Loucy (cell line): Measurements from ENCODE around the gene B4GALNT3.

ENCODE experiments used
- H2AFZ ChIP-seq: fragments of 200-600 bp; sonication (generic); 2 replicates; pipeline ENCODE4 v1.6.0; 2016; ENCODE audit warnings: antibody characterized with exemption, mild to moderate bottlenecking, low read length, moderate library complexity
- H3F3A ChIP-seq: fragments of 200-600 bp; 2 replicates; pipeline ENCODE4 v1.6.0; 2016; ENCODE audit warnings: antibody characterized with exemption, low read depth, mild to moderate bottlenecking
- H3K27me3 ChIP-seq: fragments of 200-600 bp; sonication (generic); 2 replicates; pipeline ENCODE4 v1.6.1; 2014; ENCODE audit warnings: low read length, mild to moderate bottlenecking; ENCODE audit not compliant: insufficient read depth, poor library complexity, severe bottlenecking
- H3K36me3 ChIP-seq: fragments of 200-600 bp; sonication (generic); 2 replicates; pipeline ENCODE4 v1.6.1; 2016; ENCODE audit warnings: low read length; ENCODE audit not compliant: insufficient read depth
- H3K4me1 ChIP-seq: fragments of 200-600 bp; sonication (generic); 2 replicates; pipeline ENCODE4 v1.5.1; 2014; ENCODE audit warnings: low read length, mild to moderate bottlenecking; ENCODE audit not compliant: insufficient read depth, poor library complexity, severe bottlenecking
- H3K4me2 ChIP-seq: fragments of 200-600 bp; sonication (generic); 2 replicates; pipeline ENCODE4 v1.6.0; 2014; ENCODE audit warnings: antibody characterized with exemption, low read length, low read depth, mild to moderate bottlenecking; ENCODE audit not compliant: poor library complexity, severe bottlenecking
- H3K4me3 ChIP-seq: fragments of 200-600 bp; sonication (generic); 2 replicates; pipeline ENCODE4 v1.5.1; 2014; ENCODE audit warnings: low read length, mild to moderate bottlenecking, mixed read lengths; ENCODE audit not compliant: poor library complexity, severe bottlenecking
- H3K79me2 ChIP-seq: fragments of 200-600 bp; sonication (generic); 2 replicates; pipeline ENCODE4 v1.6.1; 2014; ENCODE audit warnings: low read length; ENCODE audit not compliant: insufficient read depth
- H3K9ac ChIP-seq: fragments of 200-600 bp; sonication (generic); 2 replicates; pipeline ENCODE4 v1.6.0; 2014; ENCODE audit warnings: mild to moderate bottlenecking, low read depth, low read length, moderate library complexity; ENCODE audit not compliant: poor library complexity, severe bottlenecking
- H3K9me2 ChIP-seq: fragments of 200-600 bp; sonication (generic); replicated peaks from 2 replicates; pipeline ENCODE4 v1.6.1; 2016; ENCODE audit warnings: low read depth, low read length, mixed read lengths
- H3K9me3 ChIP-seq: fragments of 200-600 bp; sonication (generic); 2 replicates; pipeline ENCODE4 v1.6.1; 2014; ENCODE audit warnings: mild to moderate bottlenecking, antibody characterized with exemption, low read length, low read depth; ENCODE audit not compliant: insufficient read depth
- H4K20me1 ChIP-seq: fragments of 200-600 bp; sonication (generic); 2 replicates; pipeline ENCODE4 v1.6.0; 2014; ENCODE audit warnings: antibody characterized with exemption, low read length, mild to moderate bottlenecking; ENCODE audit not compliant: insufficient read depth, poor library complexity, severe bottlenecking
- EZH2phosphoT487 ChIP-seq: fragments of 200-600 bp; IDR thresholded peaks from 2 replicates; pipeline ENCODE4 v1.6.1; 2018; ENCODE audit warnings: antibody characterized with exemption, mild to moderate bottlenecking, moderate library complexity, borderline replicate concordance
- TF ChIP-seq, protein P1 (sequence below): fragments of 200-600 bp; sonication (generic); conservative IDR thresholded peaks from 2 replicates; pipeline ENCODE4 v1.5.1; 2014; ENCODE audit warnings: mild to moderate bottlenecking, antibody characterized with exemption, low read length

Gene B4GALNT3

DNA sequence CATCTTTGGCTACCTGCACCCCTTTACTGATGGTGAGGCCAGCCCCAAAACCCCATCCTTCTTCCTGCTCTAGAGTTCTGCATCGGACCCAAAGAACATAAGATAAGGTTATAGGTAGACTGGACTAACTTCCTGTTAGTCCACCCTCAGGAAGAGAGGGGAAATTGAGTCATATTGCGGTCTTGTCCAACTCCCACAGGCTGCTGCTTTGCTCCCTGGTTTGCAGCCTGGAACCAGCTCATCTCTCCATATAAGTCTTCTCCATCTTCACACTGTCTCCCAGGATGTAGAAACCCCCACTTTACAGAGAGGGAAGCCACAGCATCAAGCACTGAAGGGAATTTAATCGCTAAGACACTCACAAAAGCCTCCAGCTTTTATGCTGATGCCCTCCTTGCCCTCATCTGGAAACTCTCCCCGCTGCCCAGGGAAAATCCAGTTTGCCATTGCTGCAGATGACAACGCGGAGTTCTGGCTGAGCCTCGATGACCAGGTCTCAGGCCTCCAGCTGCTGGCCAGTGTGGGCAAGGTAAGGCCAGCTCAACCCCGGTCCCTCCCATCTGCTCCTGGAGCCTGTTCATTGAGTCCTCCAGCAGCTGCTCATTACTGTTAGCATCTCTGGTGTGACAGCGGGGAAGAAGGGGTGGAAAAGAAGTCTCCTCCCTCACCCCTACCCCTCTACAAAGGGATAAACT lies 85.3 kb downstream of the B4GALNT3 start:
- H3K36me3 ChIP-seq = no peaks in the 10 kb centered on the region
- no peaks in the 10 kb centered on the region for H3K9me2 ChIP-seq
- H4K20me1 ChIP-seq = no peaks in the 10 kb centered on the region
- no peaks in the 10 kb centered on the region for H3K79me2 ChIP-seq
- no peak overlapping the region for H2AFZ ChIP-seq
- no peak overlapping the region for H3K4me3 ChIP-seq
- no peak overlapping the region for H3K4me2 ChIP-seq
- H3K9ac ChIP-seq = no peak overlapping the region
- no peak for TF ChIP-seq EZH2phosphoT487
- TF ChIP-seq, protein P1, sequence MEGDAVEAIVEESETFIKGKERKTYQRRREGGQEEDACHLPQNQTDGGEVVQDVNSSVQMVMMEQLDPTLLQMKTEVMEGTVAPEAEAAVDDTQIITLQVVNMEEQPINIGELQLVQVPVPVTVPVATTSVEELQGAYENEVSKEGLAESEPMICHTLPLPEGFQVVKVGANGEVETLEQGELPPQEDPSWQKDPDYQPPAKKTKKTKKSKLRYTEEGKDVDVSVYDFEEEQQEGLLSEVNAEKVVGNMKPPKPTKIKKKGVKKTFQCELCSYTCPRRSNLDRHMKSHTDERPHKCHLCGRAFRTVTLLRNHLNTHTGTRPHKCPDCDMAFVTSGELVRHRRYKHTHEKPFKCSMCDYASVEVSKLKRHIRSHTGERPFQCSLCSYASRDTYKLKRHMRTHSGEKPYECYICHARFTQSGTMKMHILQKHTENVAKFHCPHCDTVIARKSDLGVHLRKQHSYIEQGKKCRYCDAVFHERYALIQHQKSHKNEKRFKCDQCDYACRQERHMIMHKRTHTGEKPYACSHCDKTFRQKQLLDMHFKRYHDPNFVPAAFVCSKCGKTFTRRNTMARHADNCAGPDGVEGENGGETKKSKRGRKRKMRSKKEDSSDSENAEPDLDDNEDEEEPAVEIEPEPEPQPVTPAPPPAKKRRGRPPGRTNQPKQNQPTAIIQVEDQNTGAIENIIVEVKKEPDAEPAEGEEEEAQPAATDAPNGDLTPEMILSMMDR = no peak
- no peaks in the 10 kb centered on the region for H3F3A ChIP-seq
- H3K4me1 ChIP-seq = peaks cover 8% of the 10 kb centered on the region
- H3K27me3 ChIP-seq = no peaks in the 10 kb centered on the region
- H3K9me3 ChIP-seq = no peaks in the 10 kb centered on the region

DNA sequence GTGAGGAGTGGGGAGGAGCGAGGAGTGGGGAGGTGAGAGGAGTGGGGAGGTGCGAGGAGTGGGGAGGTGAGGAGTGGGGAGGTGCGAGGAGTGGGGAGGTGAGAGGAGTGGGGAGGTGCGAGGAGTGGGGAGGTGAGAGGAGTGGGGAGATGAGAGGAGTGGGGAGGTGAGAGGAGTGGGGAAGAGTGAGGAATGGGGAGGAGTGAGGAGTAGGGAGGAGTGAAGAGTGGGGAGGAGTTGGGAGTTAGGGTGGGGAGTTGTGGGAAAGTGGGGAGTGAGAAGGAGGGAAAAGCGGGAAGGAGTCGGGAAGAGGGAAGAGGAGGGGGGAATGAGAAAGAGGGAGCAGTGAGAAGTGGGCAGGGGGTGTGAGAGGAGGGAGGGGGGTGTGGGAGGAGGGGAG lies 86.1 kb downstream of the B4GALNT3 start:
- Histone ChIP-seq H3F3A (no peaks in the 10 kb centered on the region), H3K27me3 (no peaks in the 10 kb centered on the region), H3K4me1 (peaks cover 11% of the 10 kb centered on the region), H3K9me2 (no peaks in the 10 kb centered on the region), H3K79me2 (no peaks in the 10 kb centered on the region), H3K36me3 (no peaks in the 10 kb centered on the region), H3K4me2 (no peak overlapping the region), H4K20me1 (no peaks in the 10 kb centered on the region), H2AFZ (no peak overlapping the region), H3K9ac (no peak overlapping the region), H3K4me3 (no peak overlapping the region), H3K9me3 (no peaks in the 10 kb centered on the region)
- TF ChIP-seq, protein P1 = no peak
- no peak for TF ChIP-seq EZH2phosphoT487

DNA sequence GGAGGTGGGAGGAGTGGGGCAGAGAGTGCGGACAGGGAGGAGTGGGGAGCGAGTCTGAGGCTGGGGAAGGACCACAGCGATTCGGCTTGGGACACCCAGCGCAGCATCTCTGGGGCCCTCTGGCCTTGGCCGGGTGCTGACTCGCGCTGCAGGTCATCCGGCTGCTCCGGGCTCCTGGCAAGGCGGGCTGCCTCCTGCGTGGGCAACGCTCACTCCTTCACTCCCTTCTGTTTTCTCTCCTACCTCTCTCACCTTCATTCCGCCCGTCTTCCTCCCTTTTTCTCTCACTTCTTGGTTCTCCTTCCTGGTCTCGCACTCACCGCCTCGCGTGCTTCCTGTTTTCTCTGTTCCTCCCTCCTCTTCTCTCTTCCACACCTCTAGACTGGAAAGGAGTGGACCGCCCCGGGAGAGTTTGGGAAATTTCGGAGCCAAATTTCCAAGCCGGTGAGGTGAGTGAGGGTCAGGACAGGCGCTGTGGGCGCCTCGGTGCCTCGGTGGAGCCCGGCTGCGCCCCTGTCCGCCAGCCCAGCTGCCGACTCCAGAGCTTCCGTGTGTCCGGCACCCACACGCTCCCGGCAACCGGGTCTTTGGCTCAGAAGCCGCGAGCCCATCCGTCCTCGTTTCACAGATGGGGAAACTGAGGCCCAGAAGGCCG lies 86.7 kb downstream of the B4GALNT3 start:
- Histone ChIP-seq H3K4me1 (peaks cover 17% of the 10 kb centered on the region), H4K20me1 (no peaks in the 10 kb centered on the region), H3K9me2 (no peaks in the 10 kb centered on the region), H3K4me2 (peak overlapping the region; percentile 40), H3K4me3 (no peak overlapping the region), H3K79me2 (no peaks in the 10 kb centered on the region), H3K9me3 (no peaks in the 10 kb centered on the region), H3K9ac (no peak overlapping the region), H3F3A (no peaks in the 10 kb centered on the region), H2AFZ (peak overlapping the region; percentile 63; the same call in 1 of the 2 replicates), H3K36me3 (no peaks in the 10 kb centered on the region), H3K27me3 (no peaks in the 10 kb centered on the region)
- TF ChIP-seq, protein P1 = no peak
- TF ChIP-seq EZH2phosphoT487 = no peak
